Vagina (tissue), 2 donors: ENCODE data around the gene MARF1.

Experiments
- CTCF ChIP-seq, 3 experiments: fragments of 450-650 bp in 2 of 3; fragments of 200-600 bp in 1 of 3; sonication (generic) in 1 of 3; IDR thresholded peaks; one replicate each; pipeline ENCODE4 v1.5.1; 2017 to 2019; ENCODE audit warnings: antibody characterized with exemption in 3 of 3, mild to moderate bottlenecking in 2 of 3, moderate library complexity in 2 of 3
- POLR2A ChIP-seq, 2 donors: fragments of 450-650 bp; IDR thresholded peaks; one replicate each; pipeline ENCODE4 v1.6.1; 2017; ENCODE audit warnings: antibody characterized with exemption in 2 of 2, mild to moderate bottlenecking in 2 of 2, moderate library complexity in 2 of 2

GRCh38 chr16:15601212-15601879 lies 41.6 kb downstream of the MARF1 start:
- TF ChIP-seq CTCF (IDR thresholded peaks at IDR 0.05), result no peak
- TF ChIP-seq POLR2A (IDR thresholded peaks at IDR 0.05), result no peak
